Pancreas (tissue), 10 donors: ENCODE data around the gene MREG. TPM values are rescaled to one million over a fixed set of nuclear protein-coding genes. Genes with fewer than 3 reads are reported as not detected.
"Not testable (repeated sequence)": the region's sequence is repeated elsewhere in the genome, so short reads cannot be mapped to it uniquely, and the experiment has no call there.

Experiments
- ATAC-seq, 4 donors: fragments of 200-7000 bp; cut with Tn5 transposase; one replicate each; pipeline versions ENCODE4 v1.8.0 to v1.9.1; 2020; ENCODE audit warnings: mild to moderate bottlenecking in 4 of 4, moderate library complexity in 4 of 4
- DNase-seq, 6 donors: peaks; one replicate each; pipeline ENCODE4 v3.0.0-alpha.2; 2020
- FAIRE-seq: peaks from 2 replicates; lab custom pipeline; 2012; peaks lifted over from hg19 to GRCh38; lab: Jason Lieb, UNC
- H3K27ac ChIP-seq, 4 donors: fragments of 200-600 bp; sonication (generic); 1 replicate in 3 of 4; 2 replicates in 1 of 4; pipeline versions ENCODE4 v1.5.0 to v1.8.0; 2020
- H3K27me3 ChIP-seq, 4 donors: fragments of 200-600 bp; one replicate each; pipeline ENCODE4 v1.8.0; 2021
- H3K36me3 ChIP-seq, 3 donors: fragments of 200-600 bp; sonication (generic) in 1 of 3; one replicate each; pipeline versions ENCODE4 v1.5.0 to v1.8.0; 2020 to 2021
- H3K4me1 ChIP-seq, 3 donors: fragments of 200-600 bp; one replicate each; pipeline ENCODE4 v1.8.0; 2021
- H3K4me3 ChIP-seq, 4 donors: fragments of 200-600 bp; sonication (generic) in 2 of 4; one replicate each; pipeline versions ENCODE4 v1.5.0 to v1.8.0; 2020 to 2021
- H3K9me3 ChIP-seq, 4 donors: fragments of 200-600 bp; one replicate each; pipeline ENCODE4 v1.8.0; 2021
- CTCF ChIP-seq, 4 donors: fragments of 200-600 bp; sonication (generic) in 3 of 4; IDR thresholded peaks; one replicate each; pipeline versions ENCODE4 v1.5.0 to v1.8.0; 2021; ENCODE audit warnings: antibody characterized with exemption in 4 of 4
- WGBS, 2 donors: extraction: QIAGEN DNeasy Blood & Tissue Kit; methylation state at CpG; one replicate each; pipeline ENCODE4 v1.1.7; 2013; 5-methylcytosine and 5-hydroxymethylcytosine counted together
- intact Hi-C, 3 donors: fragments of 100-400 bp; cut with DNase I; formaldehyde crosslinking; loops; one replicate each; pipeline versions ENCODE4 v1.11.1 to v1.14.2; 2022
- polyA plus RNA-seq, 2 donors: library from polyadenylated mRNA; stranded (reverse); fragments of 200-250 nt; gene quantifications; one replicate each; pipeline ENCODE4 v1.2.3, GENCODE V29; 2013
- total RNA-seq, 6 donors: library from RNA; stranded (reverse); fragmentation: NEBNext Ultra II Directional in 4 of 6; extraction: Animal tissue kit (Norgen Biotek cat#: 25700) in 4 of 6; gene quantifications; one replicate each; pipeline versions ENCODE4 v1.2.1 to v1.2.4, GENCODE V29; 2021 to 2023
- donor health status: healthy with polysubstance abuse.
- donor health status: DM: no; HTN: no; CAD: no; lungs with moderate emphysema.
- donor health status: DM: no; HTN: no; CAD: no.
- donor health status: control.
- donor health status: control.
- donor health status: Bipolar disorder and iron deficiency.
- donor health status: DM: yes; HTN: yes; CAD: no.
- donor health status: DM: no; HTN: no; CAD: no.
- donor health status: DM: no; HTN: no; CAD: no.
- donor health status: DM: yes; HTN: yes; CAD: no.

The MREG gene
- total and polyA plus RNA-seq, 8 donors: 1.2 to 4.8 (median 2.3) TPM

GRCh38 chr2:215929602-215930335 is 83.6 kb downstream of the MREG start:
- no peak overlapping the region for H3K27ac ChIP-seq
- no peaks in the 10 kb centered on the region for H3K36me3 ChIP-seq
- no peak for FAIRE-seq
- no peaks in the 10 kb centered on the region for H3K9me3 ChIP-seq
- 66 to 79% methylated on average over 6 of the region's 6 CpGs for WGBS, 2 donors
- TF ChIP-seq CTCF (IDR thresholded peaks at IDR 0.05): no peak
- intact Hi-C loops: loop anchor here in 1 of 3 donors (5.0 kb wide), 1 partner anchor 477 kb away; no protein-coding TSS in a partner anchor
- H3K27me3 ChIP-seq: no peaks in the 10 kb centered on the region
- ATAC-seq: no peak
- no peak for DNase-seq
- no peaks in the 10 kb centered on the region for H3K4me1 ChIP-seq
- H3K4me3 ChIP-seq: no peak overlapping the region

GRCh38 chr2:215928086-215928485 is 85.3 kb downstream of the MREG start:
- Histone ChIP-seq H3K4me3 (no peak overlapping the region), H3K36me3 (no peaks in the 10 kb centered on the region), H3K9me3 (no peaks in the 10 kb centered on the region), H3K27ac (no peak overlapping the region), H3K4me1 (no peaks in the 10 kb centered on the region), H3K27me3 (no peaks in the 10 kb centered on the region)
- ATAC-seq (no peak), FAIRE-seq (no peak), DNase-seq (no peak)
- intact Hi-C loops: no loop called here
- TF ChIP-seq CTCF (IDR thresholded peaks at IDR 0.05): no peak
- WGBS, 2 donors: 65 to 74% methylated on average over 11 of the region's 11 CpGs

GRCh38 chr2:215926992-215927391 is 86.4 kb downstream of the MREG start:
- ATAC-seq, H3K9me3 ChIP-seq, H3K4me1 ChIP-seq, H3K36me3 ChIP-seq, H3K4me3 ChIP-seq, H3K27ac ChIP-seq, FAIRE-seq, H3K27me3 ChIP-seq, DNase-seq, intact Hi-C loops: not testable (repeated sequence)
- 67 to 76% methylated on average over 6 of the region's 6 CpGs for WGBS, 2 donors

- no peak overlapping the region for H3K27ac ChIP-seq
- no peaks in the 10 kb centered on the region for H3K9me3 ChIP-seq
- DNase-seq: peak in 2 of 6 donors; percentile 23 to 33
- WGBS, 2 donors: 70 to 76% methylated on average over 3 of the region's 3 CpGs
- no peaks in the 10 kb centered on the region for H3K27me3 ChIP-seq
- TF ChIP-seq CTCF (IDR thresholded peaks at IDR 0.05): no peak
- H3K4me3 ChIP-seq: no peak overlapping the region
- no peaks in the 10 kb centered on the region for H3K36me3 ChIP-seq
- intact Hi-C loops: no loop called here
- no peak for FAIRE-seq
- ATAC-seq: no peak
- no peaks in the 10 kb centered on the region for H3K4me1 ChIP-seq
These were observed 91.5 kb downstream of the MREG start for GRCh38 chr2:215921895-215922294.

- no peak for FAIRE-seq
- peak in 3 of 4 donors; percentile 47 to 55 (median 52) for TF ChIP-seq CTCF (IDR thresholded peaks at IDR 0.05)
- intact Hi-C loops: no loop called here
These were observed 92.9 kb downstream of the MREG start for GRCh38 chr2:215920244-215921100.

More at GRCh38 chr2:215920244-215921100, 92.9 kb downstream of the MREG start:
- Histone ChIP-seq H3K27ac (no peak overlapping the region), H3K36me3 (no peaks in the 10 kb centered on the region), H3K27me3 (no peaks in the 10 kb centered on the region), H3K4me3 (no peak overlapping the region), H3K9me3 (no peaks in the 10 kb centered on the region), H3K4me1 (no peaks in the 10 kb centered on the region)
- DNase-seq: peak in 4 of 6 donors; percentile 17 to 53 (median 43)
- WGBS, 2 donors: 18 to 20% methylated on average over 8 of the region's 8 CpGs
- ATAC-seq: peak; percentile 63 to 97 (median 96)
